Lower leg skin (tissue), 3 donors: Measurements from ENCODE around the gene NR2E1.

Experiments used
- CTCF ChIP-seq, 3 donors: fragments of 450-650 bp; IDR thresholded peaks; one replicate each; pipeline ENCODE4 v1.5.1; 2016; ENCODE audit warnings: antibody characterized with exemption in 3 of 3, mild to moderate bottlenecking in 3 of 3, moderate library complexity in 2 of 3
- POLR2A ChIP-seq, 2 donors: fragments of 450-650 bp; IDR thresholded peaks; one replicate each; pipeline ENCODE4 v1.6.1; 2016 to 2017; ENCODE audit warnings: antibody characterized with exemption in 2 of 2, mild to moderate bottlenecking in 1 of 2, moderate library complexity in 1 of 2

GRCh38 chr6:108168501-108169463 is 3.0 kb downstream of the NR2E1 start:
- TF ChIP-seq CTCF (IDR thresholded peaks at IDR 0.05) = no peak
- TF ChIP-seq POLR2A (IDR thresholded peaks at IDR 0.05) = no peak
